Measurements from ENCODE around the gene DSCAM. TPM values are rescaled to one million over a fixed set of nuclear protein-coding genes. Genes with fewer than 3 reads are reported as not detected.
A peak's percentile ranks its signal among the peaks of the same experiment; 100 is the strongest.
"Not testable (repeated sequence)": the region's sequence is repeated elsewhere in the genome, so short reads cannot be mapped to it uniquely, and the experiment has no call there.

Gene DSCAM
- total and polyA plus RNA-seq, 2 donors (not counting 1 experiment from before 2014, with no cell fraction given), result under 0.01 to 0.01 TPM

DNA sequence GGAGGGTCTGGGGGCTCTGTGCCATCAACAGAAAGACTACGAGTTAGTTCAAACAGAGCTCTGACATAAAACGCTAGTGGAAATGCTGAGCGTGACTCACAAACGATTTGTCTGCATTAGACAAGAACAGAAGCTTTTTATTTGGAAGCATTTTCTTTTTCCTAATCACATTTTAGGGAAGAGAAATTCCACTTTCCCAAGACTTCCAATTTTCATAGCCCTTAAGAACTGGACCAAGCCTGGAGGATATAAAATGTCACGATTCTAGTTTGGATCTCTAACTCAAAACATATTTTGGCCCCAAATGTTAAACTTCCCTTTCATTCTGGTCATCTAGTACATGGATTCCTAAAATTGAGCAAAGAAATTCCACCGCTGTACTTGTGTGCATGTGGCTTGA, 659.7 kb downstream of the DSCAM start:
- Histone ChIP-seq H3K9ac (ENCODE audit: insufficient read depth, low read length) (no peak overlapping the region), H3K4me3 (replicated peaks in 1 of 4; ENCODE audit: control extremely low read depth in 1 of 4, insufficient read depth in 1 of 4, low read depth in 3 of 4, low read length in 4 of 4) (no peak overlapping the region), H4K20me1 (ENCODE audit: control insufficient read depth, extremely low read depth, insufficient read depth, low read length) (no peaks in the 10 kb centered on the region), H3K4me2 (ENCODE audit: extremely low read depth, insufficient read depth, low read length) (no peak overlapping the region), H3K79me2 (ENCODE audit: control insufficient read depth, insufficient read depth, low read length) (no peaks in the 10 kb centered on the region), H3K4me1 (ENCODE audit: control insufficient read depth, extremely low read depth, insufficient read depth, low read length) (no peaks in the 10 kb centered on the region), H3K27me3 (ENCODE audit: control insufficient read depth, insufficient read depth, low read length) (no peaks in the 10 kb centered on the region), H3K9me3 (ENCODE audit: control insufficient read depth, insufficient read depth, low read depth, low read length) (no peaks in the 10 kb centered on the region), H3K36me3 (ENCODE audit: control insufficient read depth, insufficient read depth, low read length) (no peaks in the 10 kb centered on the region), H3K27ac (ENCODE audit: insufficient read depth, low read length) (no peak overlapping the region), H2AFZ (ENCODE audit: low read length) (no peak overlapping the region)
- DNase-seq (ENCODE audit: low read depth in 2 of 2), result peak in 1 of 2 donors; percentile 6
- TF ChIP-seq EZH2 (IDR thresholded peaks at IDR 0.05; ENCODE audit: low read length, missing control alignments), result no peak
- TF ChIP-seq, protein P1, sequence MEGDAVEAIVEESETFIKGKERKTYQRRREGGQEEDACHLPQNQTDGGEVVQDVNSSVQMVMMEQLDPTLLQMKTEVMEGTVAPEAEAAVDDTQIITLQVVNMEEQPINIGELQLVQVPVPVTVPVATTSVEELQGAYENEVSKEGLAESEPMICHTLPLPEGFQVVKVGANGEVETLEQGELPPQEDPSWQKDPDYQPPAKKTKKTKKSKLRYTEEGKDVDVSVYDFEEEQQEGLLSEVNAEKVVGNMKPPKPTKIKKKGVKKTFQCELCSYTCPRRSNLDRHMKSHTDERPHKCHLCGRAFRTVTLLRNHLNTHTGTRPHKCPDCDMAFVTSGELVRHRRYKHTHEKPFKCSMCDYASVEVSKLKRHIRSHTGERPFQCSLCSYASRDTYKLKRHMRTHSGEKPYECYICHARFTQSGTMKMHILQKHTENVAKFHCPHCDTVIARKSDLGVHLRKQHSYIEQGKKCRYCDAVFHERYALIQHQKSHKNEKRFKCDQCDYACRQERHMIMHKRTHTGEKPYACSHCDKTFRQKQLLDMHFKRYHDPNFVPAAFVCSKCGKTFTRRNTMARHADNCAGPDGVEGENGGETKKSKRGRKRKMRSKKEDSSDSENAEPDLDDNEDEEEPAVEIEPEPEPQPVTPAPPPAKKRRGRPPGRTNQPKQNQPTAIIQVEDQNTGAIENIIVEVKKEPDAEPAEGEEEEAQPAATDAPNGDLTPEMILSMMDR (conservative IDR thresholded peaks at IDR 0.05 in 1 of 2, IDR thresholded peaks at IDR 0.05 in 1 of 2; ENCODE audit: low read depth in 1 of 2, low read length in 2 of 2), result no peak

DNA sequence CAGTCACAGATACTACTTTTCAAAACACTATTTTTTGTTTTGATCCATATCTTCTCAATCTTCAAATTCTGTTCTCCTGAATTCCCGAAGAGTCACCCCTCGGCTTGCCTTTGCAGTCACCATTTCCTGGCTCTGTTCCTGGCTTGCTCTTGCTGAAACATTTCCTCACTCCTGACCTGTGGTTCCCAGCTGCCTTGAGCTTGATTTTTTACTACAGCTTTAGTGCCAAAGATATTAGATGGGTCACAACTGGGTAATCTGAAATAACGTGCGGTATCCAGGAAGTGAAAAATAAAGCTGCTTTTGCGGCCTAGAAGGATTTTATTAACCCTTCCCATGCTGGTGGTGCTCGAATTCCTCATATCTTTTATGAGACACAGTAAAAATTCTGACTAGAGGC, 660.9 kb downstream of the DSCAM start:
- TF ChIP-seq, protein P1 (conservative IDR thresholded peaks at IDR 0.05 in 1 of 2, IDR thresholded peaks at IDR 0.05 in 1 of 2; ENCODE audit: low read depth in 1 of 2, low read length in 2 of 2), result no peak
- TF ChIP-seq EZH2 (IDR thresholded peaks at IDR 0.05; ENCODE audit: low read length, missing control alignments), result no peak
- no peaks in the 10 kb centered on the region for H3K9me3 ChIP-seq (ENCODE audit: control insufficient read depth, insufficient read depth, low read depth, low read length)
- H2AFZ ChIP-seq (ENCODE audit: low read length), result no peak overlapping the region
- no peaks in the 10 kb centered on the region for H3K36me3 ChIP-seq (ENCODE audit: control insufficient read depth, insufficient read depth, low read length)
- H3K79me2 ChIP-seq (ENCODE audit: control insufficient read depth, insufficient read depth, low read length), result no peaks in the 10 kb centered on the region
- no peaks in the 10 kb centered on the region for H4K20me1 ChIP-seq (ENCODE audit: control insufficient read depth, extremely low read depth, insufficient read depth, low read length)
- no peak overlapping the region for H3K9ac ChIP-seq (ENCODE audit: insufficient read depth, low read length)
- no peak overlapping the region for H3K4me3 ChIP-seq (replicated peaks in 1 of 4; ENCODE audit: control extremely low read depth in 1 of 4, insufficient read depth in 1 of 4, low read depth in 3 of 4, low read length in 4 of 4)
- no peaks in the 10 kb centered on the region for H3K27me3 ChIP-seq (ENCODE audit: control insufficient read depth, insufficient read depth, low read length)
- no peaks in the 10 kb centered on the region for H3K4me1 ChIP-seq (ENCODE audit: control insufficient read depth, extremely low read depth, insufficient read depth, low read length)
- DNase-seq (ENCODE audit: low read depth in 2 of 2), result peak in 1 of 2 donors; percentile 81
- H3K4me2 ChIP-seq (ENCODE audit: extremely low read depth, insufficient read depth, low read length), result no peak overlapping the region
- no peak overlapping the region for H3K27ac ChIP-seq (ENCODE audit: insufficient read depth, low read length)

DNA sequence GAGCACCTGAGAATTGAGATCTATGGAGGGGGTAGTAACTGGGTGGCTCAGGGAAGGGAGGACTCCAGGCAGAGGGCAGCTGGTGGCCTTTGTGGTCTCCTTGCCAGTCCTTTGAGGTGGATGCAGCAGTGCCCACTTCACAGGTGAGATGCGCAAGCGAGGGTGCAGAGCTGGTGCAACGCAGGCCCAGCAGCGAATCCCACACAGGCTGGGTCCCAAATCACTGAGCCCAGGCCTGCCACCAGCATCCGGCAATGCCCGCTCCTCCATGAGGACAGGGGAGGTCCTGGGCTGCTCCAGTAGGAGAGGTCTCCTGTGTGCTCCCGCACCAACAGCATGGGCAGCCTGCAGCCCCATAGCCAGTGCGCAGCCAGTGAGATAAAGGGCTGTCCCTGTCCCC, 661.8 kb downstream of the DSCAM start:
- Histone ChIP-seq H3K27me3 (ENCODE audit: control insufficient read depth, insufficient read depth, low read length) (no peaks in the 10 kb centered on the region), H3K36me3 (ENCODE audit: control insufficient read depth, insufficient read depth, low read length) (no peaks in the 10 kb centered on the region), H3K9me3 (ENCODE audit: control insufficient read depth, insufficient read depth, low read depth, low read length) (no peaks in the 10 kb centered on the region), H2AFZ (ENCODE audit: low read length) (no peak overlapping the region), H3K4me2 (ENCODE audit: extremely low read depth, insufficient read depth, low read length) (no peak overlapping the region), H3K9ac (ENCODE audit: insufficient read depth, low read length) (no peak overlapping the region), H3K4me3 (replicated peaks in 1 of 4; ENCODE audit: control extremely low read depth in 1 of 4, insufficient read depth in 1 of 4, low read depth in 3 of 4, low read length in 4 of 4) (no peak overlapping the region), H3K27ac (ENCODE audit: insufficient read depth, low read length) (no peak overlapping the region), H3K4me1 (ENCODE audit: control insufficient read depth, extremely low read depth, insufficient read depth, low read length) (no peaks in the 10 kb centered on the region), H3K79me2 (ENCODE audit: control insufficient read depth, insufficient read depth, low read length) (no peaks in the 10 kb centered on the region), H4K20me1 (ENCODE audit: control insufficient read depth, extremely low read depth, insufficient read depth, low read length) (no peaks in the 10 kb centered on the region)
- TF ChIP-seq EZH2 (IDR thresholded peaks at IDR 0.05; ENCODE audit: low read length, missing control alignments), result no peak
- TF ChIP-seq, protein P1 (conservative IDR thresholded peaks at IDR 0.05 in 1 of 2, IDR thresholded peaks at IDR 0.05 in 1 of 2; ENCODE audit: low read depth in 1 of 2, low read length in 2 of 2), result no peak
- DNase-seq (ENCODE audit: low read depth in 2 of 2), result no peak

DNA sequence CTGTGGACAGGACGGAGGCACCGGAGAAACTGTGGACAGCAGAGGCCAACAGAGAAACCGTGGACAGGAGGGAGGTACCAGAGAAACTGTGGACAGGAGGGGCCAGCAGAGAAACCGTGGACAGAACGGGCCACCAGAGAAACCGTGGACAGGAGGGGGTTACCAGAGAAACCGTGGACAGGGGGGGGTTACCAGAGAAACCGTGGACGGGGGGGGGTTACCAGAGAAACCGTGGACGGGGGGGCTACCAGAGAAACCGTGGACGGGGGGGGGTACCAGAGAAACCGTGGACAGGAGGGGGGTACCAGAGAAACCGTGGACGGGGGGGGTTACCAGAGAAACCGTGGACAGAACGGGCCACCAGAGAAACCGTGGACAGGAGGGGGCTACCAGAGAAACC, 664.5 kb downstream of the DSCAM start:
- not testable (repeated sequence) for H3K4me2 ChIP-seq (ENCODE audit: extremely low read depth, insufficient read depth, low read length); H3K9ac ChIP-seq (ENCODE audit: insufficient read depth, low read length); H2AFZ ChIP-seq (ENCODE audit: low read length); H4K20me1 ChIP-seq (ENCODE audit: control insufficient read depth, extremely low read depth, insufficient read depth, low read length); H3K27ac ChIP-seq (ENCODE audit: insufficient read depth, low read length); H3K79me2 ChIP-seq (ENCODE audit: control insufficient read depth, insufficient read depth, low read length); H3K4me1 ChIP-seq (ENCODE audit: control insufficient read depth, extremely low read depth, insufficient read depth, low read length); H3K27me3 ChIP-seq (ENCODE audit: control insufficient read depth, insufficient read depth, low read length); H3K36me3 ChIP-seq (ENCODE audit: control insufficient read depth, insufficient read depth, low read length); DNase-seq (ENCODE audit: low read depth in 2 of 2); H3K4me3 ChIP-seq (replicated peaks in 1 of 4; ENCODE audit: control extremely low read depth in 1 of 4, insufficient read depth in 1 of 4, low read depth in 3 of 4, low read length in 4 of 4); H3K9me3 ChIP-seq (ENCODE audit: control insufficient read depth, insufficient read depth, low read depth, low read length)
